A549 (cell line): Measurements from ENCODE around the gene ADI1. TPM values are rescaled to one million over a fixed set of nuclear protein-coding genes. Genes with fewer than 3 reads are reported as not detected.

Experiments
- ATAC-seq, 2 experiments: fragments of 200-7000 bp in 1 of 2; fragments of >200 bp in 1 of 2; cut with Nextera tagmentation in 1 of 2; cut with Tn5 transposase in 1 of 2; 3 replicates each; pipeline versions ENCODE4 v1.8.0 to v1.9.1; 2018 to 2020; ENCODE audit warnings: mild to moderate bottlenecking in 1 of 2, moderate library complexity in 1 of 2
- CTCF ChIA-PET: fragments of 300-600 bp; sonication (Branson Sonifier 250); formaldehyde crosslinking; extraction: SDS; loops from one replicate; lab custom pipeline; 2021; ENCODE audit warnings: antibody characterized with exemption, inconsistent platforms; lab: Yijun Ruan, JAX
- POLR2A ChIA-PET: fragments of 350-600 bp; formaldehyde crosslinking; extraction: SDS; loops from one replicate; lab custom pipeline; 2021; ENCODE audit warnings: antibody characterized with exemption, inconsistent platforms; lab: Yijun Ruan, JAX
- DNase-seq, 2 experiments: peaks; one replicate each; pipeline versions ENCODE4 v3.0.0 to v3.0.0-alpha.2; 2011 to 2016; ENCODE audit warnings: low read depth in 1 of 2, low spot score in 1 of 2
- FAIRE-seq: peaks from 2 replicates; lab custom pipeline; 2011; peaks lifted over from hg19 to GRCh38; lab: Jason Lieb, UNC
- H3K27ac ChIP-seq, 2 experiments: fragments of >200 bp; sonication (Bioruptor Twin); formaldehyde crosslinking; 3 replicates each; pipeline ENCODE4 v1.5.1; 2016 to 2017
- H3K4me1 ChIP-seq: fragments of >200 bp; sonication (Bioruptor Twin); formaldehyde crosslinking; 3 replicates; pipeline ENCODE4 v1.6.1; 2016
- H3K4me2 ChIP-seq: fragments of >200 bp; sonication (Bioruptor Twin); formaldehyde crosslinking; 3 replicates; pipeline ENCODE4 v1.6.1; 2016
- H3K4me3 ChIP-seq: fragments of >200 bp; sonication (Bioruptor Twin); formaldehyde crosslinking; 3 replicates; pipeline ENCODE4 v1.5.1; 2016
- H3K9me3 ChIP-seq: fragments of >200 bp; sonication (Bioruptor Twin); formaldehyde crosslinking; 3 replicates; pipeline ENCODE4 v1.6.1; 2016
- ATOH8 ChIP-seq: fragments of 250-450 bp; sonication (Bioruptor Pico); IDR thresholded peaks from 2 replicates; pipeline ENCODE4 v1.5.0; 2020; ENCODE audit warnings: low read depth, mild to moderate bottlenecking, moderate library complexity
- CEBPB ChIP-seq, 2 experiments: fragments of >200 bp in 1 of 2; sonication (Bioruptor Twin) in 1 of 2; formaldehyde crosslinking in 1 of 2; IDR thresholded peaks; 2 replicates each; pipeline ENCODE4 v1.6.1; 2012 to 2016
- CHD4 ChIP-seq: fragments of 200-600 bp; sonication (generic); IDR thresholded peaks from 2 replicates; pipeline ENCODE4 v1.6.1; 2016; ENCODE audit warnings: antibody characterized with exemption, mild to moderate bottlenecking, borderline replicate concordance
- EHF ChIP-seq: fragments of 250-450 bp; sonication (Bioruptor Pico); IDR thresholded peaks from 2 replicates; pipeline ENCODE4 v1.5.0; 2020; ENCODE audit warnings: mild to moderate bottlenecking
- EHMT2 ChIP-seq: fragments of 200-600 bp; sonication (generic); IDR thresholded peaks from 2 replicates; pipeline ENCODE4 v1.6.1; 2016; ENCODE audit warnings: antibody characterized with exemption, low read depth, mild to moderate bottlenecking, moderate library complexity
- ELK1 ChIP-seq: fragments of 150-350 bp; IDR thresholded peaks from 2 replicates; pipeline ENCODE4 v1.6.1; 2014; ENCODE audit warnings: low read depth, mild to moderate bottlenecking, low read length
- EP300 ChIP-seq, 2 experiments: fragments of >200 bp; sonication (Bioruptor Twin); formaldehyde crosslinking; IDR thresholded peaks; 2 replicates in 1 of 2; 3 replicates in 1 of 2; pipeline ENCODE4 v1.6.1; 2016 to 2017
- ESRRA ChIP-seq: fragments of 150-350 bp; IDR thresholded peaks from 2 replicates; pipeline ENCODE4 v1.6.1; 2014; ENCODE audit warnings: mild to moderate bottlenecking, low read length, borderline replicate concordance
- FOSB ChIP-seq: fragments of 250-450 bp; sonication (Bioruptor Pico); IDR thresholded peaks from 2 replicates; pipeline ENCODE4 v1.5.0; 2020; ENCODE audit warnings: mild to moderate bottlenecking, moderate library complexity
- HEYL ChIP-seq: fragments of 250-450 bp; sonication (Bioruptor Pico); IDR thresholded peaks from 2 replicates; pipeline ENCODE4 v1.8.0; 2021; ENCODE audit warnings: mild to moderate bottlenecking, moderate library complexity
- HMGXB4 ChIP-seq: fragments of 250-450 bp; sonication (Bioruptor Pico); IDR thresholded peaks from 2 replicates; pipeline ENCODE4 v1.5.0; 2021; ENCODE audit warnings: mild to moderate bottlenecking, moderate library complexity, borderline replicate concordance
- HOXA7 ChIP-seq: fragments of 250-450 bp; sonication (Bioruptor Pico); IDR thresholded peaks from 2 replicates; pipeline ENCODE4 v1.5.0; 2020; ENCODE audit warnings: mild to moderate bottlenecking, moderate library complexity
- JUN ChIP-seq, 2 experiments: fragments of >200 bp; sonication (Bioruptor Twin); formaldehyde crosslinking; IDR thresholded peaks; 2 replicates in 1 of 2; 3 replicates in 1 of 2; pipeline ENCODE4 v1.6.1; 2016 to 2017
- JUNB ChIP-seq: fragments of >200 bp; sonication (Bioruptor Twin); formaldehyde crosslinking; IDR thresholded peaks from 2 replicates; pipeline ENCODE4 v1.6.1; 2016
- KDM1A ChIP-seq: fragments of 200-600 bp; sonication (generic); IDR thresholded peaks from 2 replicates; pipeline ENCODE4 v1.6.1; 2016; ENCODE audit warnings: low read depth, mild to moderate bottlenecking
- MAZ ChIP-seq: fragments of 150-350 bp; IDR thresholded peaks from 2 replicates; pipeline ENCODE4 v1.6.1; 2014; ENCODE audit warnings: antibody characterized with exemption, low read depth, low read length, borderline replicate concordance
- NPAS2 ChIP-seq: fragments of 250-450 bp; sonication (Bioruptor Pico); IDR thresholded peaks from 2 replicates; pipeline ENCODE4 v1.8.0; 2022; ENCODE audit warnings: mild to moderate bottlenecking, moderate library complexity, borderline replicate concordance
- NR3C1 ChIP-seq: fragments of >200 bp; sonication (Bioruptor Twin); formaldehyde crosslinking; IDR thresholded peaks from 3 replicates; pipeline ENCODE4 v1.6.1; 2017
- POLR2AphosphoS2 ChIP-seq: conservative IDR thresholded peaks from 2 replicates; pipeline ENCODE4 v1.6.1; 2012; ENCODE audit warnings: low read length, improper control_type of control experiment, inconsistent platforms
- RAD21 ChIP-seq, 2 experiments: fragments of >200 bp in 1 of 2; sonication (Bioruptor Twin) in 1 of 2; formaldehyde crosslinking in 1 of 2; IDR thresholded peaks in 1 of 2; conservative IDR thresholded peaks in 1 of 2; 2 replicates in 1 of 2; 3 replicates in 1 of 2; pipeline ENCODE4 v1.6.1; 2012 to 2018; ENCODE audit warnings: inconsistent platforms in 1 of 2
- RARB ChIP-seq: fragments of 250-450 bp; sonication (Bioruptor Pico); IDR thresholded peaks from 2 replicates; pipeline ENCODE4 v1.8.0; 2021; ENCODE audit warnings: mild to moderate bottlenecking, moderate library complexity
- REST ChIP-seq: fragments of 200-600 bp; sonication (generic); IDR thresholded peaks from 2 replicates; pipeline ENCODE4 v1.6.1; 2016; ENCODE audit warnings: antibody characterized with exemption, mild to moderate bottlenecking, moderate library complexity
- RFX5 ChIP-seq: fragments of 450-650 bp; IDR thresholded peaks from 2 replicates; pipeline ENCODE4 v1.7.1; 2014; ENCODE audit warnings: antibody characterized with exemption, mild to moderate bottlenecking, moderate library complexity
- RNF2 ChIP-seq: fragments of 200-600 bp; sonication (generic); IDR thresholded peaks from 2 replicates; pipeline ENCODE4 v1.6.1; 2016; ENCODE audit warnings: low read depth, mild to moderate bottlenecking, antibody characterized with exemption, moderate library complexity, borderline replicate concordance
- SREBF2 ChIP-seq: fragments of 450-650 bp; IDR thresholded peaks from 2 replicates; pipeline ENCODE4 v1.6.1; 2014; ENCODE audit warnings: mild to moderate bottlenecking, moderate library complexity
- USF2 ChIP-seq: fragments of 450-650 bp; IDR thresholded peaks from 2 replicates; pipeline ENCODE4 v1.6.1; 2014; ENCODE audit warnings: antibody characterized with exemption
- ZC3H11A ChIP-seq: fragments of 450-650 bp; IDR thresholded peaks from 2 replicates; pipeline ENCODE4 v1.6.1; 2014; ENCODE audit warnings: antibody characterized with exemption, mild to moderate bottlenecking
- ZFP36 ChIP-seq: fragments of 450-650 bp; IDR thresholded peaks from 2 replicates; pipeline ENCODE4 v1.6.1; 2014; ENCODE audit warnings: borderline replicate concordance; ENCODE audit not compliant: partially characterized antibody
- ZNF302 ChIP-seq: fragments of 250-450 bp; sonication (Bioruptor Pico); IDR thresholded peaks from 2 replicates; pipeline ENCODE4 v1.9.0; 2021; ENCODE audit warnings: inconsistent platforms, mild to moderate bottlenecking, moderate library complexity
- WGBS: methylation state at CpG from one replicate; pipeline ENCODE4 v1.1.6; 2017; ENCODE audit errors: missing lambda C conversion rate; 5-methylcytosine and 5-hydroxymethylcytosine counted together
- polyA minus RNA-seq: library from RNA; depleted of rRNA, polyadenylated mRNA; stranded (reverse); fragments of >200 nt; gene quantifications from 2 replicates; pipeline ENCODE4 v1.2.3, GENCODE V29; 2011; rRNA and poly(A)+ RNA removed
- polyA plus RNA-seq, 4 experiments: library from polyadenylated mRNA; depleted of rRNA in 3 of 4; stranded (reverse); fragments of >200 nt; fragmentation: RNase III in 1 of 4; extraction: RNeasy Plus Mini Kit Qiagen cat#74134 plus additional on column Dnase treatment in 1 of 4; gene quantifications; 2 replicates in 3 of 4; 3 replicates in 1 of 4; pipeline ENCODE4 v1.2.3, GENCODE V29; 2011 to 2017

ADI1 gene
- polyA plus RNA-seq (2011; rRNA removed) (42.7 and 47.9 TPM in 2 replicates), polyA plus RNA-seq (2017; fragmentation: RNase III; extraction: RNeasy Plus Mini Kit Qiagen cat#74134 plus additional on column Dnase treatment) (78.8 to 84.6 TPM (median 84.3 TPM) in 3 replicates), polyA minus RNA-seq (18.5 and 21.4 TPM in 2 replicates)
- polyA plus RNA-seq (2012; cell fraction: cytosol; rRNA removed), result 51.6 and 55.2 TPM in 2 replicates
- polyA plus RNA-seq (2012; cell fraction: nucleus; rRNA removed), result 31.2 and 42.2 TPM in 2 replicates

- FAIRE-seq (no peak), DNase-seq (peak; percentile 86 to 90), ATAC-seq (peak; percentile 83 to 90)
- H3K9me3 ChIP-seq, result no peaks in the 10 kb centered on the region
- peak within 1 kb of the TSS; percentile 71 for H3K4me3 ChIP-seq
- WGBS, result 12% methylated on average over 38 of the region's 76 CpGs
- ChIA-PET POLR2A (interaction anchor here (0.6 to 1.3 kb wide), 10 partner anchors 9 to 142 kb away, joined by 3 to 14 read pairs (median 4); partner anchors contain the start of genes EIPR1 and RNASEH1), CTCF (interaction anchor here (1.2 to 1.8 kb wide), 3 partner anchors 16 to 24 kb away, joined by 3 to 4 read pairs (median 4); no protein-coding TSS in a partner anchor)
- peak within 1 kb of the TSS; percentile 95 to 97 for H3K27ac ChIP-seq
- H3K4me2 ChIP-seq, result peak within 1 kb of the TSS; percentile 96
- peaks cover 32% of the 10 kb centered on the region for H3K4me1 ChIP-seq
- TF ChIP-seq CEBPB (IDR thresholded peaks at IDR 0.05) (no peak), USF2 (no peak), RFX5 (peak; percentile 48; the same call in 1 of the 2 replicates), ZNF302 (CRISPR knock-in tag) (no peak), EHMT2 (no peak), KDM1A (no peak), HEYL (CRISPR knock-in tag) (no peak), SREBF2 (no peak), CHD4 (0 out of 2 replicates have a peak, but pooled peaks have one; percentile 43), ZFP36 (no peak), HOXA7 (0 out of 2 replicates have a peak, but pooled peaks have one; percentile 32), NR3C1 (no peak), ATOH8 (CRISPR knock-in tag) (peak; percentile 46; the same call in 1 of the 2 replicates), JUNB (no peak), ELK1 (no peak), EHF (CRISPR knock-in tag) (no peak), RARB (CRISPR knock-in tag) (no peak), REST (0 out of 2 replicates have a peak, but pooled peaks have one; percentile 13), FOSB (CRISPR knock-in tag) (no peak), HMGXB4 (CRISPR knock-in tag) (no peak; the same call in 1 of the 2 replicates), MAZ (no peak), RAD21 (conservative IDR thresholded peaks at IDR 0.05 in 1 of 2, IDR thresholded peaks at IDR 0.05 in 1 of 2) (no peak), ZC3H11A (no peak), RNF2 (peak; percentile 40; the same call in 1 of the 2 replicates), POLR2AphosphoS2 (no peak), NPAS2 (CRISPR knock-in tag) (peak; percentile 37; the same call in 1 of the 2 replicates), JUN (IDR thresholded peaks at IDR 0.05) (peak; percentile 82 to 93; a peak in 3 of 5 replicates), EP300 (IDR thresholded peaks at IDR 0.05) (no peak), ESRRA (no peak)
Measured at GRCh38 chr2:3519255-3520205, at the start of gene ADI1. Gene ADI1, minus strand, starts transcription at chr2:3519531. Its CDS starts 44 bp downstream, at chr2:3519487.
